T-helper 17 cell (primary cell): ENCODE results near the gene DMWD. TPM values are rescaled to one million over a fixed set of nuclear protein-coding genes. Genes with fewer than 3 reads are reported as not detected.

ENCODE experiments used
- ATAC-seq: fragments of 150-1000 bp; cut with Tn5 transposase; 2 replicates; pipeline ENCODE4 v1.10.0; 2021; ENCODE audit warnings: mild to moderate bottlenecking, moderate library complexity
- DNase-seq, 3 donors: peaks; one replicate each; pipeline versions ENCODE4 v3.0.0 to v3.0.0-alpha.2; 2020 to 2021
- H3K9me3 ChIP-seq: one replicate; pipeline ENCODE4 v1.7.0; 2013; ENCODE audit warnings: low read length, mild to moderate bottlenecking; ENCODE audit not compliant: control insufficient read depth, poor library complexity, severe bottlenecking
- H3K27ac Mint-ChIP-seq: one replicate; pipeline ENCODE4 v1.8.0; 2022; ENCODE audit warnings: mild to moderate bottlenecking, moderate library complexity, mixed read lengths
- H3K27me3 Mint-ChIP-seq: one replicate; pipeline ENCODE4 v1.8.0; 2022; ENCODE audit warnings: mixed read lengths
- H3K36me3 Mint-ChIP-seq: one replicate; pipeline ENCODE4 v1.8.0; 2022; ENCODE audit warnings: low read depth, mixed read lengths
- H3K4me1 Mint-ChIP-seq: one replicate; pipeline ENCODE4 v1.8.0; 2022; ENCODE audit warnings: mild to moderate bottlenecking, mixed read lengths
- H3K4me3 Mint-ChIP-seq: one replicate; pipeline ENCODE4 v1.8.0; 2022; ENCODE audit warnings: mild to moderate bottlenecking, moderate library complexity, mixed read lengths
- total RNA-seq, 4 donors: library from RNA in 2 of 4; stranded (reverse) in 2 of 4; gene quantifications; one replicate each; pipeline ENCODE4 v1.2.3 and lab custom pipeline; 2022 to 2026

Gene DMWD
- total RNA-seq, 2 donors from 2014 or later, result 28.3 to 49.1 TPM

DNA sequence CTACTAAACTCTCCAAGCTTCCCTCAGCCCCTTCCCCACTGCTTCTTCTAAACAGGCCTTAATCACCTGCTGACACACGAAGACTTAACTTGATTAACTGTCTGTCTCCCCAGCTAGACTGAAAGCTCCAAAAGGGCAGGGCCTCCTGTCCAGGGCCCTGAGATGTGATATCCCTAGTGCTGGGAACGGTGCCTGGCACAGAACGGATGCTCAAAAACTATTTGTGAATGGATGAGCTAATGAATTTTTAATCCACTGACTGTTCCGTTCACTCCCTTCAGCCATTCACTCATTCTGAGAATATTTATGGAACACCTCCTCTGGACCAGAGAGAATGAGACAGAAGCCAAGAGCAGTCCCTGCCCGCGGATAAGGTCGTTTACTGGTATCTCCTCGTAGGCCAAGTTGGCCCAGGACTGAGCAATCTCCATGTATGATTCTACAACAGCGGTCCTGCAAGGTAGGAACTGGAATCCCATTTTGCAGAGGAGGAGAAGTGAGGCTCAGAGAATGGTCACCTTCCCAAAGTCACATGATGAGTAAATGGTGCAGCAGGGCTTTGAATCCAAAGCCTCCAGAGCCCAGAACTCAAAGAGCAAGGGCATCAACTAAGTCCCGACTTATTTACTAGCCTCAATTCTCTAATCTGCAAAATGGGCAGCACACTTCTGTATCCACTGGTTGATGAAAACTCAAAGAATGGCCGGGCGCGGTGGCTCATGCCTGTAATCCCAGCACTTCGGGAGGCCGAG is 3.4 kb downstream of the DMWD start:
- Mint-ChIP-seq H3K27ac (no peak overlapping the region), H3K27me3 (peaks cover 12% of the 10 kb centered on the region), H3K36me3 (peaks cover 5% of the 10 kb centered on the region), H3K4me1 (peaks cover 42% of the 10 kb centered on the region), H3K4me3 (no peak overlapping the region)
- no peak for ATAC-seq
- no peak for DNase-seq
- no peaks in the 10 kb centered on the region for H3K9me3 ChIP-seq

GRCh38 chr19:45786533-45786894 is 6.1 kb downstream of the DMWD start:
- H3K27ac Mint-ChIP-seq, result no peak overlapping the region
- ATAC-seq (no peak), DNase-seq (no peak)
- no peak overlapping the region for H3K4me3 Mint-ChIP-seq
- peaks cover 5% of the 10 kb centered on the region for H3K36me3 Mint-ChIP-seq
- peaks cover 22% of the 10 kb centered on the region for H3K4me1 Mint-ChIP-seq
- no peaks in the 10 kb centered on the region for H3K9me3 ChIP-seq
- H3K27me3 Mint-ChIP-seq, result peaks cover 12% of the 10 kb centered on the region

GRCh38 chr19:45785781-45786532 is 6.7 kb downstream of the DMWD start:
- H3K36me3 Mint-ChIP-seq, result peaks cover 6% of the 10 kb centered on the region
- H3K27ac Mint-ChIP-seq, result no peak overlapping the region
- ATAC-seq, result no peak
- H3K27me3 Mint-ChIP-seq, result peaks cover 16% of the 10 kb centered on the region
- H3K4me1 Mint-ChIP-seq, result peaks cover 18% of the 10 kb centered on the region
- H3K9me3 ChIP-seq, result no peaks in the 10 kb centered on the region
- DNase-seq, result no peak
- H3K4me3 Mint-ChIP-seq, result no peak overlapping the region

DNA sequence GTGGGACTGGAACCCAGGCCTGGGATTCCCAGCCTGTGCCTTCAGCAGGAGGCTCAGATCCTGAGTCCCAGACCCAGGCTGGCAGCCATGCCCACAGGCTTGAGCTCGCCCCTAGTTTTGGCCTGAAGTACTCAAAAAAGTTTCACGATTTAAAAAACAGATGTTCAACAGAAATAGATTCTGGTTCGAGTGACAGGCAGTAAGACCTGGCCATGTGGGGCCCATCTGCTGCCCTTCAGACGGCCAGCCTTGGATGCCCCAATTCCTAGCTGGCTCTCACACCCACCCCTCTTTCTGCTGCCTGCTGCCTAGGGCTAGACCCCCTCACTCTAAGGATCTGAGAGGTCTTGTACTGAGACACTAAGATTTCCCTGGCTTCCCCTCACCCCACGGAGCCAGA is 7.5 kb downstream of the DMWD start:
- no peak for ATAC-seq
- no peaks in the 10 kb centered on the region for H3K9me3 ChIP-seq
- Mint-ChIP-seq H3K36me3 (peaks cover 7% of the 10 kb centered on the region), H3K4me1 (peaks cover 18% of the 10 kb centered on the region), H3K27ac (no peak overlapping the region), H3K27me3 (peaks cover 19% of the 10 kb centered on the region), H3K4me3 (no peak overlapping the region)
- DNase-seq, result no peak

- no peak overlapping the region for H3K4me3 Mint-ChIP-seq
- H3K9me3 ChIP-seq, result no peaks in the 10 kb centered on the region
- ATAC-seq (no peak), DNase-seq (no peak)
- H3K27ac Mint-ChIP-seq, result no peak overlapping the region
- peaks cover 24% of the 10 kb centered on the region for H3K4me1 Mint-ChIP-seq
- peaks cover 28% of the 10 kb centered on the region for H3K27me3 Mint-ChIP-seq
- peaks cover 8% of the 10 kb centered on the region for H3K36me3 Mint-ChIP-seq
Measured at GRCh38 chr19:45784096-45784495, 8.5 kb downstream of the DMWD start.

GRCh38 chr19:45782820-45783785 is 9.5 kb downstream of the DMWD start:
- H3K36me3 Mint-ChIP-seq, result peaks cover 6% of the 10 kb centered on the region
- no peak overlapping the region for H3K4me3 Mint-ChIP-seq
- H3K27me3 Mint-ChIP-seq, result peaks cover 30% of the 10 kb centered on the region
- no peak overlapping the region for H3K27ac Mint-ChIP-seq
- H3K4me1 Mint-ChIP-seq, result peaks cover 19% of the 10 kb centered on the region
- DNase-seq (no peak), ATAC-seq (no peak)
- H3K9me3 ChIP-seq, result no peaks in the 10 kb centered on the region

DNA sequence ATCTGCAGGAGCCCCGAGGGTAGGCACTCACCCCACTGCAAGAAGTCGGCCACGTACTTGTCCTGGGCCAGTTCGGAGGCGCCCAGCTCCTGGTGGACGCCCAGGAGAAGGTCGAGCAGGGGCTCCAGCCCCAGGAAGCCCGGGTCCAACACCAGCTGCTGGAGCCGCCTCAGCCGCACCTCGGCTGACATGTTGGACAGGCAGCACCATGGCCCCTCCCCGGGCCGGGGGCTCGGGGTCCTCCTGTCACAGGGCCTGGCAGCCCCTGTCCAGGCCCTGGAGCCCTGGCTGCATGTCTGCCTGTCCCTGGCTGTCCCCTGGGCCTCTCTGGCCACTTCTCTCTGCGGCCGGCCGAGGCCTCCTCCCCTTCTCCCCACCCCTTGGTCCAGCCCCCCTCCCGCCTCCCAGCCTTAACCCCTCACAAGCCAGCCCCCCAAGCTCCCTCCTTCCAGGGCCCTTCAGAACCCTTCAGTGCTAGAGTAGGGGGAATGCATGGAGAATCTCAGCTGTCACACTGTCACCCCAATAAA is 10.4 kb downstream of the DMWD start, which contains the start of gene DMPK:
TSS of gene DMPK (minus strand) at position 329 of the 530 bp plus-strand sequence. CDS start at position 191, 138 bp downstream.
- Mint-ChIP-seq H3K4me3 (no peak within 1 kb of the TSS), H3K27ac (no peak within 1 kb of the TSS), H3K36me3 (peaks cover 4% of the 10 kb centered on the region), H3K4me1 (peaks cover 17% of the 10 kb centered on the region), H3K27me3 (peaks cover 23% of the 10 kb centered on the region)
- DNase-seq, result no peak
- H3K9me3 ChIP-seq, result no peaks in the 10 kb centered on the region
- ATAC-seq, result no peak

DNA sequence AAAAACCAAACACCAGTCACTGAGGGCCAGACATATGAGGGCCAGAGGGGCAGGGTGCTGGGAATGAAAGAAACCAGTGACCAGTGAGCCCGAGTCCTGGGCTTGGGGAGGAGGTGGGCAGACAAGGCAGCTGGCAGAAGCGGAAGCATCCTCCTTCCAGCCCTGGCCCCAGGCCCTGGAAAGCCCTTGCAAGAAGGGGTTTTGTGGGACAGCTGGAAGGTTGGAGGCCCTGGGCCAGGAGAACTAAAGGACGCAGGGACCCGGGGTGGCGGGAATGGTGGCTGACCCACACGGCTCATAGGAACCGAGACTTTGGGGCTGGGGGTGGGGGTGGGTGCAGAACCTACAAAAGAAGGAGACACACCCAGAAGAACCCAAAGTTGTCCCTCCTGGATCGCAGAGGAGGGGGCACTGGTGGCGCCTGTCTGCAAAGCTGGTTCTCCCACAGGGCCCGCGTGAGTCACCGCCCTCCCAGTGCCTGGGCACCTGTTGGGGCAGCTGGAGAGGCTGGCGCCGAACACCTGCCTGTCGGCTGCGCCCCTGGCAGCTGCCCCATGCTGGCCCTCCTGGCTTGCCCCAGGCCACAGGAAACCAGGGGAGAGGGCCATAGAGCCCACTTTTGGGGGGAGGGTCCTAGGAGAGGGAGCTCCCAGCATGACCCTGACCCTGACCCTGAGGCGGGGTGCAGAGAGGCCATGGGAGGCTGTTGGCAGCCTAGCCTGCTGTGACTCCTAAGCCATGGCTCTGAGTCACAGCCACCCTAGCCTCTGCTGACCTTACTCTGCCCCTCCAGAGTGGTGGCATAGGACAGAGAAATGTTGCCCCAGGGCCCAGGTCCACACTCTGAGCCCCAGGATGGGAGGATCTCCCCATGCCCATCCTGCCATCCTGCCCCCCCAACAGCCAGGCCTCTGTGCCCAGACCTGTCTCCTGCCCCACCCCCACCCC is 11.2 kb downstream of the DMWD start:
- H3K4me1 Mint-ChIP-seq, result peaks cover 17% of the 10 kb centered on the region
- H3K36me3 Mint-ChIP-seq, result peaks cover 4% of the 10 kb centered on the region
- no peak for ATAC-seq
- H3K4me3 Mint-ChIP-seq, result no peak overlapping the region
- DNase-seq, result no peak
- H3K9me3 ChIP-seq, result no peaks in the 10 kb centered on the region
- peaks cover 23% of the 10 kb centered on the region for H3K27me3 Mint-ChIP-seq
- H3K27ac Mint-ChIP-seq, result no peak overlapping the region

GRCh38 chr19:45780448-45781213 is 12.0 kb downstream of the DMWD start:
- Mint-ChIP-seq H3K4me3 (no peak overlapping the region), H3K4me1 (peaks cover 17% of the 10 kb centered on the region), H3K27me3 (peaks cover 23% of the 10 kb centered on the region), H3K27ac (no peak overlapping the region), H3K36me3 (peaks cover 4% of the 10 kb centered on the region)
- H3K9me3 ChIP-seq, result no peaks in the 10 kb centered on the region
- no peak for DNase-seq
- ATAC-seq, result no peak

DNA sequence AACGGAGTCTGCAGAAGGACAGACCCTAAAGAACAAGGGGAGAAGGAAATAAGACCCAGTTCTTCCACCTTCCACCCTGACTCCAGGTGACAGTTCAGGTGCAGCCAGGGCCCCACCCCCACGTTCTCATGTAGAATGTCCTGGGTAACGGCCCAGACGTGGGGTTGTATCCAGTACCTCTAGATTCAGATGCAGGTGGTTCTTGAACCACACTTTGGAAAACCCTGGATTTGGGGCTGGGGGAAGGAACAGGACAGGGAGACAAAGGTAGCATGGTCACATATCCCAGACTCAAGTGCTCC is 12.5 kb downstream of the DMWD start:
- H3K27me3 Mint-ChIP-seq, result peaks cover 23% of the 10 kb centered on the region
- H3K4me1 Mint-ChIP-seq, result peaks cover 17% of the 10 kb centered on the region
- no peak overlapping the region for H3K27ac Mint-ChIP-seq
- no peaks in the 10 kb centered on the region for H3K9me3 ChIP-seq
- no peak overlapping the region for H3K4me3 Mint-ChIP-seq
- DNase-seq (no peak), ATAC-seq (no peak)
- peaks cover 4% of the 10 kb centered on the region for H3K36me3 Mint-ChIP-seq

DNA sequence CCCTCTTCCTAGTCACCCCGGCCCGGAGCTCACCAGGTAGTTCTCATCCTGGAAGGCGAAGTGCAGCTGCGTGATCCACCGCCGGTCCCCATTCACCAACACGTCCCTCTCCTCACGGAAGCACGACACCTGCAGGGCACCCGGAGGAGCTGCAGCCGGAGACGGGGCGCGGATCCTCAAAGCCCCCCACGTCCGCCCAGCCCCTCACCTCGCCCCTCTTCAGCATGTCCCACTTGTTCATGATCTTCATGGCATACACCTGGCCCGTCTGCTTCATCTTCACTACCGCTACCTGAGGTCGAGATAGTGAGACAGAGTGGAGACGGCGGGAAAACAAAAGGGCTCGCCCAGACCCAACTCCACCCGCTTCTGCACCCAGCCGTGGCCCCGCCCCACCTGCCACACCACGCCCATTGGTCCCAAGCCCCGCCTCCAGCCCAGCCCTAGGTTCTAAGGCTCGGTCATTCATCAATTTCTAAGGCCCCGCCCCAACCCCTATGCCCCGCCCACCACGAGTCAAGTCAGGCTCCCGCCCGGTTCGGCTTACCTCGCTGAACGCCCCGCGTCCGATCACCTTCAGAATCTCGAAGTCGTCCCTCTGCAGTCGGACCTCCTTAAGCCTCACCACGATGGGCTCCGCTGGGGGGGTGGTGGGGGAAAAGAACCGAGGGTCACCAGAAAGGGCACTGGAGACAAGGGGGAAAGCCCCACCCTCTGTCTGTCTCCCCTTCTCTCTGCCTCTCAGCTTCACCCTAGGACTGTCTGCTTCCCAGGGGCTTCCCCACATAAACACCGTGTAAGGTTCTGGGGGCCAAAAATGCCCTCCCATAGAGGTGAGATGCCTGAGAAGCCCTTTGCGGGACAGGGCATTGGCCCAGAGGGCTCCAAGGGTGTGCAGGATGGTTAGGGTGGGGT is 13.2 kb downstream of the DMWD start:
- H3K9me3 ChIP-seq, result no peaks in the 10 kb centered on the region
- Mint-ChIP-seq H3K4me3 (peak overlapping the region; percentile 91), H3K4me1 (peaks cover 17% of the 10 kb centered on the region), H3K27ac (no peak overlapping the region), H3K27me3 (peaks cover 23% of the 10 kb centered on the region), H3K36me3 (peaks cover 4% of the 10 kb centered on the region)
- peak; percentile 70 to 78 (median 74) for DNase-seq
- peak; percentile 96 for ATAC-seq
